AG20443 (cell line): Measurements from ENCODE around the gene MAGI1.

Experiments
- DNase-seq: peaks from one replicate; pipeline ENCODE4 v3.0.0; 2012; ENCODE audit warnings: low spot score, mixed read lengths

Gene MAGI1

DNA sequence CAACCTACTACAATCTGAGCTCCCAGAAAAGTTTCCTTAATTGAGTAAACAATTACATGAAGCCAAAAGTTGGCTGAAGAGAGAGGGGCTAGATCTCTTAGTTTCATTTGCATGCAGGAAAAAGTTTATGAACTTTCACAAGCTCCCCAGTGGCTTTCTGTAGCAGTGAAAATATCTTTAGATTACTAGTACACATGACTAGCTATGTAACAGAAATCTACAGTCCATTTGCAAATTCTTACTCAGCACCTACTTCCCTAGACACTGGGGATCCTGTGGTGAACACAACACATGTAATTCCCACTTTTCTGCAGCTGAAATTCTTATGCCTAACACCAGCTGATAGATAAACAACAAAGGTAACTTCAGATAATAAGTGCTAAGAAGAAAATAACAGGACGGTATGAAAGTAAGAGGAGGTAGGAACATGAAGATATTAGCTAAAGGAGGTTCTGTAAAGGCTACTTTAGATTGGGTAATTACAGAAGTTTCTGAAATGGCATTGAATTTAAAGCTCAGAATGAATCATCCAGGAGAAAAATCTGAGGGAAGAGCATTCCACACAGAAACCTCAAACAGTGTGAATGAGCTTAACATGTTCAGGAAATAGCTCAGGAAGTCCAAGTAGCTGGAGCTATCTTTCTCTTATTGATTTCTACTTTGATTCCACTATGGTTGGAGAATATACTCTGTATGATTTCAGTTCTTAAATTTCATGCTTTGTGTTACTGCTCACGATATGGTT is 204.8 kb downstream of the MAGI1 start:
- DNase-seq, result peak; percentile 38

DNA sequence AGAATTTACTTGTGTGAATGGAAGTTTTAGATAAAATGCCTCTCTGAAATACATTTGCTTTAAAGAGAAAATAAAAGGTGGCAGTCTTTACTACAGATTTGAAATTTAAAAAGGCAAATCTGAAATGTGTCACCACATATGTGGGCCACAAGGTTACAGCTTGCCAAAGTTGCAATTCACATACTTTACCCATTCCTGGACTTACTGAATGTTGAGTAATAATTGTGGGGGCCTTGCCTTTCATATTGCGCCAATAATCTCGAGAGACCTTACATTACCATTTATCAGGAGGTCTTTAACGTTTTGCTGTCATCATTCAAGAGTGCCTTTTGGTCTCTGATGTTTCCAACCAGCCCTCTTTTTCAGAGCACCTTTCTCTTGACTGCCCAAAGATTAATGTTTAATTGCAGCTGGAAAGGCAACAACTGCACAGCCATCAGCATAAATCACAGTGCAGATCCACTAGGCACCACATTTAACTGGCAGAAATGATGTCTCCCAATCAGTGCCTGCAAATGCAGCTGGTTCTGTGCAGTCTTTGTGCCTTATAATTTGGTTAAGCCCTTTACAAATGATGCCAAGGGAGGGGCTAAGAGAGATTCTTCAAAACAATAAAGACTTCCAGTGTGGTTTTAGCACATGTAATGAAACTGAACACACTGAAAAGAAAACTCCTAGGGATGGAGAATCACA is 206.8 kb downstream of the MAGI1 start:
- peak; percentile 71 for DNase-seq

DNA sequence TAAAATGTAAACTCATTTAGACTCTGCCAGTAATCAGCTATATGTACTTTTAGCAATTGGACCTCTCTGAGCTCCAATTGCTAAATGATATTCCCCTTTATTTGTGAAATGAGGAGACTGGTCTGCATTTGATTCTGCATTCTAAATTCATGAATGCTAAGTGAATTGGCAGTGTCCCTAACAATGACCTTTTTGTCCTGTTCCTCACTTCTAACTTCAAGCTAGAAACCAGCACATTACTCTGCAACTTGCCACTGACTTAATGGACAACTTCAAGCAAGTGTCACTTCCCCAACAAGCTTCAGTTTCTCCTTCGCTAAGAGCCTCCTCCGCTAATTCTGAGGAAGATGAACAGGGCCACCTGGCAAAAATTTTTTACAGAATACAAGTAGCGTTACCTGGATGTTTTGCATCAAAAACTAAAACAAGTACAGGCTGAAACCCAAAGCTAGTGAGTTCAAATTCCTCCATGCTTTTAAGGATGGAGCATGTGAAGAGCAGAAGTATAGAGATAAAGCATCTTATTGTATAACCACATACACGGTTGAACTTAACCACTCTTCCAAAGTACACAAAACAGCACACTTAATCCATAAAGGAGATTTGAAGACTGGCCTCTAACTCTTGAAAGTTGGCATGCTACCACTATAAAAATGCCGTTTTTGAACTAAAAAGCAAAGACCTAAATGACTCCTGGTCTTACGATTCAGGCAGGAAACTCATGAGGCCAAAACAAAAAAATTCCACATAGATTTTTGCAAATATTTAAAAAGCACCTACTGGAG is 207.6 kb downstream of the MAGI1 start:
- no peak for DNase-seq

DNA sequence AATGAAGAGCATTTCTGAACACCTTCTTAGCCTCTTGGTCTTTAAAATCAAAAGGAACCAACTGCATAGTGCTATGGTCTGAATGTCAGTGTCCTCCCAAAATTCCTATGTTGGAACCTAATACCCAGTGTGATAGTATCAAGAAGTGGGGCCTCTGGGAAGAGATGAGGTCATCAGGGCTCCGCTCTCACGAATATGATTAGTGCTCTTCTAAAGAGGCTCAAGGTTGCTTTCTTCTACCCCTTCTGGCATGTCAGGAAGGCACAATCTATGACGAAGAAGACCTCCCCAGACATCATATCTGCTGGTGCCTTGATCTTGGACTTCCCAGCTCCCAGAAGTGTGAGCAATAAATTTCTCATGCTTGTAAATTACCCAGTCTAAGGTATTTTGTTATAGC is 209.5 kb downstream of the MAGI1 start:
- no peak for DNase-seq

DNA sequence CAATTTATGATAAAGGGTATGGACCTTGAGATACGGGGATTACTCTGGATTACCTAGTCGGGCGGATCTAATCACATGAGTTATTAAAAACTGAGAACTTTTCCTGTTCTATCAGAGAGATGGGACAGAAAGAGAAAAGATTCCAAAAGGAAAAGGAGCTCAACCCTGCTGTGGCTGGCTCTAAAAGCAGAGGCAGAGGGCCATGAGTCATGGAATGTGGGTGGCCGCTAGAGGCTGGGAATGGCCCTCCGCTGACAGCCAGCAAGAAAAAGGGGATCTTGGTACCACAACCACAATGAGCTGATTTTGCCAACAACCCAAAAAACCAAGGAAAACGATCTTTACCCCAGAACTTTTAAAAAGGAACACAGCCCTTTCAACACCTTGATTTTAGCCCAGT is 210.0 kb downstream of the MAGI1 start:
- peak; percentile 70 for DNase-seq

DNA sequence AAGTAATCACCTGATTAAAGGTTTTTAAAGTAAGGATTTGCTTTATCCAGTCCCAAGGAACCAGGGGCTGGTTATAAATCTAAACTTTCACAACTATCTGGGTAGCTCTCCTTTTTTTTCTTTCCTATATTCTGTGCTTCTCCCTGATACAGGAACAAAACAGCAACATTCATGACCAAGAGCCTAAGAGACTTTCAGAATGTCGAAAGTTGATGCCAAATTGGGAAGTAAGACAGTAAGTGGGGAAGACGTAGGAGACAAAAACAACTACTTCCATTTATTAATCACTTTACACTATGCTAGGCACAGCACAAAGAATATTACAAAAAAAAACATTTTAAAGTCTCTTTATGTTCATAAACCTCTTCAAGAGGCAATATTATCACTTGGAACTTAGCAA is 211.6 kb downstream of the MAGI1 start:
- no peak for DNase-seq

DNA sequence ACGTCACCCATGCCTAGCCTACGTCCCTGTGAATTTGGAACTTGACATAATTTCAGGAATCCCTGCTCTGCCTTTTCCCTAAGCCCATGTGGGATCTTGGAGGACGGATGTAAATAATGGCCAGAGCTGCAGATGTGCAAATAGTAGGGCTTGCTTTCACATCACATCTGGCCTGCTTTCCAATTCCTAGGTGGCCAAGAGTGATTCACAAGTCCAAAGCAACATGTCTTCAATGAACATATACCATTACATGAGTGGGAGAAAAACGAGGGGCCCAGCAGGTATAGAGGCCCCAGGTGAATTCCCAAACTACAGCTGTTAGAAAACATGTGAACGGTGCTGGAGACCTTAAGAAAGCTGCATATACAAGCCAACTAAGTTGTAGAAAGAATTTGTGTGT is 214.6 kb downstream of the MAGI1 start:
- DNase-seq, result no peak

DNA sequence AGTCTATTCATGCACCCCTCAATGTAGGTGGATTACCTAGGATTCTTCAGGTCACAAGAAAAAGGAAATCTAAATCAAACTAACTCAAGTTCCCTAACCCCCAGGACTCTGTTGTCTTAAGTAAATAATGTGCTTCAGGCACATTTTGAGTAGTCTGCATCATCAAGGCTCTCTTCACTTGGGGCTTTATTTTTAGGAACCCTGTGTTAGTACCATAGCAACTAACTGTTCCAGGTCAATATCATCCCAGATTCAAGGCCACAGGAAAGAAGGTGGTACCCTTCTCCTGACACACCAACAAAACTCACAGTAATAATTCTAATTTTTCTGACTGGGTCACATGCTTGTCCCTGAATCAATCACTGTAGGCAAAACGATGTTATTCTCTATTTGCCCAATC is 218.1 kb downstream of the MAGI1 start:
- DNase-seq, result no peak

DNA sequence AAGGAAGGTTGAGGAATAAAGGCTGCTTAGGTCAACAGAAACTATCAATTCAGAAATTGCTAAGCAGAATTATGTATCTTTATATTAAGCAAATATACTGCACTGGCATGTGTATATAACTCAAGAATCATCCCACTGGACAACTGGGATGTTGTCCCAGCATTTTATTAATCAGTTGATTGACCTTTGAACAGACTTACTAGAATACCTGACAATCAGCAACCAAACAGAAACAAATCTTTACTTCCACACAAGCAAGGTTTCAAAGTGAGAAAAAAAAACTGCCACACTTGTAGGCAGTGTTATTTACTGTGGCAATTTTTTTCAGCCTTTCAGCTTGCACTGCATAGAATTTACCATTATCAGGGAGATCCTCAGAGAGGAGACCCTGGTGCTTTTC is 218.8 kb downstream of the MAGI1 start:
- no peak for DNase-seq

DNA sequence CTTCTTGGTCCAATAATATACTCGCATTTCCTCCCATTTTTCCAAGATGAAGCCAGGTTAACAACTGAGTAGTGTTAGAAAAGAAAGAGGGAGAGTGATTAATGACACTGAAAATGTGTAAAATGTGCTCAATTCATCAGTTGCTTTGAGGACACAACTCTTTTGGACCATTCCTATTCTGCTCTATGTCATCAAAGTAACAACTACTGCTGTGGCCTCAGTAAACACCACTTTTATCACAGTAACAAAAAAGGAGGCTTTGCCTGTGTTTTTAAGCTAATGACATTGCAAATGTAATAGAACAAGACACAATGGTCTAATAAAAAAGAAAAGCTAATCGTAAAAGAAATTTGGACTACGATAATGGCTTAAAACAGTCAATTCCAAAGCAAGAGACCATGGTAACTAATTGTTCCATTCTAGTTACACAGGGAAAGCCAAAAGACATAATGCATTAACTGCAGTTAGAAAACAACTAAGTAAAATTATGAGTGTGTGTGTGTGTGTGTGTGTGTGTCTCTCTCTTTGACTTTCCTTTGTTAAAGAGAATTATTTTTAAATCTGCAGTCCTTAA is 221.1 kb downstream of the MAGI1 start:
- DNase-seq, result no peak

DNA sequence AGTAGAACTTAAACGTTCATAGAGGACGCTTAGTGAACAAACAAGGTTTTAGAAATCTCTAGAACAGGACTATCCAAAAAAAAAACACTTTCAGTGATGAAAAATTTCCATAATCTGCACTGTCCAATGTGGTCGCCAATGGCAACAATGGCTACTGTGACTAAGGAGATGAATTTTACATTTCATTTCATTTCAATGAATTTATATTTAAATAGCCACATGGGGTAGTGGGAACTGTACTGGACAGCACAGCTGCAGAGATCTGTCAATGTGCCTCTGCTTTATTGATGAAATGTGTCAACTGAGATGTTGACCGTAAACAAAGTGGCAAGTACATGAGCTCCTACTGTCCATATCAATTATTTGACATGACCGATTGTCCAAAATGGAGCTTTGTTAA is 222.5 kb downstream of the MAGI1 start:
- DNase-seq, result no peak

DNA sequence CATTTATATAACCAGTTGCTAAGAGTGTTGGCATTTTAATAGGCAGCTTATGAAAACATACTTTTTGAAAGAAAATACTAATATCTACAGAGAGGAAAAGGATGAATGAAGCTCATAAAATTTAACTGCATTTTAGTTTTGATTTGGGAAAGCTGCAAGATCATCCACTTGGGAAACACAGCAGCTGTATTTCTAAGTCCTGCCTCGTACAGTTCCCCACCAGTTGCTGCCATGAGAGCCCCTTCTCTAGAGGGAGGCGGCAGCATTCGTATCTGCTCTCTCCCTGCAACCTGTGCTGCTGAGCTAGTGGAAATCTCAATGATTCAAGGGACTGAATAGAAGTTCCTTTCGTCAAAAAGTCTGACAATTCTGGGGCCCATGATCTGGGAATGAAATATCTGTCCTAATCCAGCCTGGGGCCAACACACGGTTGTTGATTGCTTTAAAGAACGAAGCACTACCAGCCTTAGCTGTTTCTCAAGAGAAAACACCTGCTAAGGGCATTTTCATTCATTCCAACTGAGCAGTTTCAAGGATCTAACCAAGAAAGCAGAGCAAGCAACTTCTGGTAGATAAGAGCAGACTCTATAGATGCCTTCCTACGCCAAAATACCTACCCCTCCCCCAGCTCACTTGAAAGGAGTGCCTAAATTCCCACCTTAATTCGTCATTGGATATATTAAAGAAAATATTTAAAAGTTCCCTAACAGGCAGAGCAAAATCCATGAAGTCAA is 223.7 kb downstream of the MAGI1 start:
- DNase-seq, result no peak

DNA sequence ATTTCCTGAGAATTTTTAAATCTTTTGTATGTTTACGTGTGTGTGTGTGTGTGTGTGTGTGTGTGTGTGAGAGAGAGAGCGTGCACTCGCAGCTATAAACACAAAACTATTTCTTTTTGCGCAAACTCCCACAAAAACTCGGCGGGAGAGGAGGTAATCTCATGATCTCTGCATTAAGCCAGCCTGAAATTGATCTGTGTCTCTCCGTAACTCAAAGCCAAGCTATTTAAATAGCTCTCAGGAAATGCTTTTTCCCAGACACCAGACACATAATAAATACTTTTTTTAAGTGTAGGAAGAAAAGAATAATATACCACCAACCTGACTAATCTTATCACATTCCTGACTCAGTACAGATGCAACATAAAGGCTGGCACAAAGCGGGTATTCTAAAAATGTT is 226.8 kb downstream of the MAGI1 start:
- no peak for DNase-seq

DNA sequence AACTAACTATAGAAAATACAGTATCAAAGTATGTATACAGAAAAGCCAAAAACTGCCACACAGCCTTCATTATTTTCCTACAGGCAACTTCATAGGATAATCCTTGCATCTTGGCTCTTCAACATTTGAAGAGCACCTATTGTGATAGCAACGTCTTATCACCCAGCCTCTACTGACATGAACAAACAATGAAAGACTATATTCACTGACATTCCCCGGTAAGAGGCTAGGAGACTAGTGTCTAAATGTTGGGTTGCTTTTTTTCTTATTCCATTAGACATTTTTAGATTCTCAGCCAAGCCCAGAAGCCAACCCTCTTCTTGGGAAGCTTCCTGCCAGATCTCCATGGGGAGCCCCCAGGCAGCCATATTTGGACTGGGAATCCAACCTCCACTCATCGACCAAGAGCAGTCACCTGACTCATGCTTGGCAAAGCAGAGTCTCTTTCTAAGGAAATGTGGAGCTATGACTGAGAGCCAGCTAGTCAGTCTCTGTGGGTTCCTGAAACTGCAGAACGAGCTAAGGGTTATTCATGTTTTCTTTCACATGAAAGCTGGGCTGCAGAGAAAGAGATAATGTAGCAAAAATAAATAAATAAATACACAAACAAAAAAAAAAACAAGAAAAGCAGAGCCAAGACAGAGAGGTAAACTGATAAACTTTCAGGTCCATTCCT is 227.5 kb downstream of the MAGI1 start:
- peak; percentile 43 for DNase-seq

DNA sequence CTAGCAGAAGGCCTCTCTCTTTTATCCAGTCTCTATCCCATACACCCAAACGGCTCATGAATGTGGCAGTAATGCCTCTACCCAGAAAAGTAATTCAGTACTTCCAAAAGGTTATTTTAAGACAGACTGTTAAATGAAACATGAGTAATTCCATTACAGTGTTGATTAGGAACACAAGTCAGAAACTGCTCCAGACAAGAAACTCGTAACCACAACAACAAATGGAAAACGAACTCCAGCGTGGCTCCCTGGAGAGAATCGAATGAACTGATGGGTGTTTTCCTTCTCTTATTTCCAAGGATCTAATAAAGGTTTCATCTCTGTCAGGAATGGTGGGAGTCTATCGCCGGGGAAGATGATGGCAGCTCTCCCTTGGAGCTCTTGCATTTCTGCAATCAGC is 228.4 kb downstream of the MAGI1 start:
- peak; percentile 11 for DNase-seq

DNA sequence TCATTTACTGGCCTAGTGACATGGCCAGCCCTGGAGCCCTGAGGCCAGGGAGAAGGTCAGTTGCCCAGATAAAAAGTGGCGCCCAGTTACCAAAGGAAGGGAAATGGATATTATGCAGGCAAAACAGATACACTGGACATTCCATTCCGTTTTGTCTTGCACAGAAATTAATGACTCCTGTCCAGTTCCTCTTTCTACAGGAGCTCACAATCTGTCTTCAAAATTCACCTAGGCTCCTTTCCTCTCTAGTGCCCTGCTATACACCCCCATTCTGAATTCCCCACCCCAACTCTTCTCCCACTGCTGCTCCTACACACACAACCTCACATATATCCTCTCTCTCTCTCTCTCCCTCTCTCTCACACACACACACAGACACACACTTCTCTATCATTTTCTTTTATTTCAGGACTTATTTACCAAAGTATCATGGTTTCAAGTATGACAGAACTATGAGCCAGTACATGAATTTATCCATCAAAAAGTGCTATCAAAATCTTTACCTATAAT is 229.0 kb downstream of the MAGI1 start:
- no peak for DNase-seq

DNA sequence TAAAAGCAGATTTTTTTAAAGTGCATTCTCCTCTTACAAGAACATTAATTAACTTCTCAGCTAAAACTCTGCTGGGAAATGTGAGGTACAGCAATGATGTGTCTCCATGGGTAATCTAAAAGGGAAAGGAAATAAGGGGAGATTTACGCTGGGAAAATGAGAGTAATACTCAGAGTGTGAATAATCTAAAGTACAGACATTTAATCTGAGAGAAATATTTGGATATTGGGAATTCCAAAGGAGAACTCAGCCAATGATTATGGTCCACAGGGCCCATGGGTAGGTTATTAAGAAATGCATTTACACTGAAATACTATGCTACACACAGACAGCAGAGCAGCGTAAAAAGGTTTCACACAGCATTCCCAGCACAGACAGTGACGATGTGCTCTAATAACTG is 229.9 kb downstream of the MAGI1 start:
- DNase-seq, result no peak

DNA sequence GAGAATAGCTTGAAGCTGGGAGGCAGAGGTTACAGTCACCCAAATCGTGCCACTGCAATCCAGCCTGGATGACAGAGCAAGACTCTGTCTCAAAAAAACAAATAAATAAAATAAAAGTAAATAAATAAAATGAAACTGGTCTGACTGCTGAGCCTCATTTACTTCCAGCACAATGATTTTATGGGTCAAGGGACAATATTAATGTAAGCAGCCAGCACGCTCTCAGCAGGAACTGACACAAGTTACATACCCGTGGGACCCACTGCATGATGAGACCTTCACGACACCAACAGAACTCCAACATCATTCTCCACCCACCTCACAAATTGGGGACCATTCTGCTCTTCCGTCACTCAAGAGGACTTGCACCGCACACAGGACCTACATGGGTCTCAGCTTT is 230.3 kb downstream of the MAGI1 start:
- DNase-seq, result no peak

DNA sequence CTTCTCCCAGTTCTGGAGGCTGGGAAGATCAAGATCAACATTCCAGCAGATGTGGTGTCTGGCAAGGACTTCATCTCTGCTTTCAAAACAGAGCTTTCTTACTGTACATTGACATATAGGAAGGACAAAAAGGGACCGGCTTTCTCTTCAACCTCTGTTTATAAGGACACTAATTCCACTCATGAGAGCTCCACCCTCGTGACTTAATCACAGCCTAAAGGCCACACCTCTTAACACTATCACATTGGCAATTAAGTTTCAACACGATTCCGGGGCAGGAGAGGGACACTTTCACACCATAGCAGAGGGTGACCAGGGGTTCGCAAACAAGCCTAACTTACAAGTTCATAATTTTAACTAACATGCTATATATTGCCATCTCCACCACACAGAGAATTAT is 231.5 kb downstream of the MAGI1 start:
- DNase-seq, result no peak

DNA sequence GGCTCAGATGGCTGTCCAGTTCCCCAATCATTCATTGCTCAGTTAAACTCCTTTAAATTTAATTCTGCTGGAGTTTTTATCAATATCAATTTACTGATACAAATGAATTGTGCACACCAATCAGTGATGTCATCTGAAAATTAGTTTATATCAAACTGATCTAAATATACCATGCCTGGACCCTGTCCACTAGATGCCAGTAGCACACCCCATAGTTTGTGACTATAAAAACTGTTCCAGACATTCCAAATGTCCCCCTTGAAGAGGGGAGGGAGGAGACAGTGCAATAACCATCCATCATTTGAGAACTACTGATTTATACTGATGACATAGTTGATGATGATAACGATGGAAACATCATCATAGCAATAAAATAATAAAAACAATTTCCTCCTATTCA is 232.1 kb downstream of the MAGI1 start:
- no peak for DNase-seq

DNA sequence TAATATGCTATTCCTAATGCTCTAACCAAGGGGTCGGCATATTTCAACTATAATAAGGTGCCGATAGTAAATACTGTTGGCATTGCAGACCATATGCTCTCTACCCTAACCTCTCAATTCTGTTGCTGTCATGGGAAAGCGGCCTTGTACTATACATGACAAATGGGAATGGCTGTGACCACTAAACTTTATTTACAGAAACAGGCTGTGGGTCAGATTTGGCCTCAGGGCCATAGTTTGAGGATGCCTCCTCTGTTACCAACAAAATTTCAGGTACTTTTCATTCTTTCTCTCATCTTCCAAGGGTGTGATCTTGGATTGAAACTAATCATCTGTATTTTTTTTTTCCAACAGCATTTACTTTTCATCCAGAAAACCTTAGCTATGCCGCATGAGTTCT is 242.0 kb downstream of the MAGI1 start:
- DNase-seq, result no peak
